HL-60 (cell line): ENCODE data around the gene NAGLU.

Experiments
- DNase-seq, 2 experiments: peaks; one replicate each; pipeline ENCODE4 v3.0.0-alpha.2; 2010 to 2020; ENCODE audit warnings: low read depth in 1 of 2, low spot score in 1 of 2
- H3K27ac ChIP-seq: fragments of 250-450 bp; sonication (Bioruptor Pico); replicated peaks from 2 replicates; pipeline ENCODE4 v1.5.1; 2020; ENCODE audit warnings: mild to moderate bottlenecking, moderate library complexity
- H3K27me3 ChIP-seq: fragments of 250-450 bp; sonication (Bioruptor Pico); 2 replicates; pipeline ENCODE4 v1.5.1; 2021; ENCODE audit warnings: mild to moderate bottlenecking, moderate library complexity; ENCODE audit not compliant: insufficient read depth, poor library complexity, severe bottlenecking
- H3K4me3 ChIP-seq: replicated peaks from 2 replicates; pipeline ENCODE4 v1.5.1; 2011; ENCODE audit warnings: mild to moderate bottlenecking, control low read depth, low read length; ENCODE audit not compliant: insufficient read depth
- GABPA ChIP-seq: IDR thresholded peaks from 2 replicates; pipeline ENCODE4 v1.6.1; 2012; ENCODE audit warnings: low read depth
- POLR2AphosphoS5 ChIP-seq: IDR thresholded peaks from 2 replicates; pipeline ENCODE4 v1.6.1; 2012; ENCODE audit warnings: low read depth
- SPI1 ChIP-seq: IDR thresholded peaks from 2 replicates; pipeline ENCODE4 v1.6.1; 2012; ENCODE audit warnings: low read depth, mild to moderate bottlenecking, borderline replicate concordance
- TF ChIP-seq, protein P1 (sequence below): IDR thresholded peaks from one replicate; pipeline ENCODE4 v1.5.1; 2011; ENCODE audit warnings: low read length, control low read depth, inconsistent platforms; ENCODE audit not compliant: insufficient read depth
- TF ChIP-seq, protein P2 (sequence below): IDR thresholded peaks from 2 replicates; pipeline ENCODE4 v1.6.1; 2012; ENCODE audit warnings: low read depth; ENCODE audit not compliant: insufficient replicate concordance

The NAGLU gene

DNA sequence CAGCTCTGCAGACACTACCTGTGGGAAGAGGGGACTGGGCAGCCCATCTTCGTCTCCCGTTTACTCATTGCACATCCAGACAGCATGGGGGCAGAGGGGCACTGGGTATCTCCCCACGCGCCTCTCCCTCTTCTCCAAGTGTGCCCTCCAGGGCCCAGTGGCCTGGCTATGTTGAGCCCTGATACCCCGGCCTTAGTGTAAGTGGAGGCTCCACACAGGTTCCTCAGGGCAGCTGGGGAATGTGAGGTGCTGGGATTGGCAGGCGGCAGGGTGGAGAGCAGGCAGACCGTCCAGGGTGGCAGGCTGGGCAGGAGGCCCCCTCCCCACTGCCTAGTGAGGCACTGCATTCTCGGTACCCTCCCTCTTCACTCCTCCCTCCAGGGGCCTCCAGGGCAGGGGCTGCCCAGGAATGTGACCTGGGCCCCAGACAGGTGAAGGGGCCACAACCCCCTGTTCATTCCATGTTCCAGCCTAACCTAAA, 13.2 kb upstream of the NAGLU start:
- Histone ChIP-seq H3K4me3 (no peak overlapping the region), H3K27me3 (no peaks in the 10 kb centered on the region), H3K27ac (no peak overlapping the region)
- no peak for TF ChIP-seq SPI1
- no peak for TF ChIP-seq GABPA
- TF ChIP-seq, protein P1, sequence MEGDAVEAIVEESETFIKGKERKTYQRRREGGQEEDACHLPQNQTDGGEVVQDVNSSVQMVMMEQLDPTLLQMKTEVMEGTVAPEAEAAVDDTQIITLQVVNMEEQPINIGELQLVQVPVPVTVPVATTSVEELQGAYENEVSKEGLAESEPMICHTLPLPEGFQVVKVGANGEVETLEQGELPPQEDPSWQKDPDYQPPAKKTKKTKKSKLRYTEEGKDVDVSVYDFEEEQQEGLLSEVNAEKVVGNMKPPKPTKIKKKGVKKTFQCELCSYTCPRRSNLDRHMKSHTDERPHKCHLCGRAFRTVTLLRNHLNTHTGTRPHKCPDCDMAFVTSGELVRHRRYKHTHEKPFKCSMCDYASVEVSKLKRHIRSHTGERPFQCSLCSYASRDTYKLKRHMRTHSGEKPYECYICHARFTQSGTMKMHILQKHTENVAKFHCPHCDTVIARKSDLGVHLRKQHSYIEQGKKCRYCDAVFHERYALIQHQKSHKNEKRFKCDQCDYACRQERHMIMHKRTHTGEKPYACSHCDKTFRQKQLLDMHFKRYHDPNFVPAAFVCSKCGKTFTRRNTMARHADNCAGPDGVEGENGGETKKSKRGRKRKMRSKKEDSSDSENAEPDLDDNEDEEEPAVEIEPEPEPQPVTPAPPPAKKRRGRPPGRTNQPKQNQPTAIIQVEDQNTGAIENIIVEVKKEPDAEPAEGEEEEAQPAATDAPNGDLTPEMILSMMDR = no peak
- TF ChIP-seq, protein P2, sequence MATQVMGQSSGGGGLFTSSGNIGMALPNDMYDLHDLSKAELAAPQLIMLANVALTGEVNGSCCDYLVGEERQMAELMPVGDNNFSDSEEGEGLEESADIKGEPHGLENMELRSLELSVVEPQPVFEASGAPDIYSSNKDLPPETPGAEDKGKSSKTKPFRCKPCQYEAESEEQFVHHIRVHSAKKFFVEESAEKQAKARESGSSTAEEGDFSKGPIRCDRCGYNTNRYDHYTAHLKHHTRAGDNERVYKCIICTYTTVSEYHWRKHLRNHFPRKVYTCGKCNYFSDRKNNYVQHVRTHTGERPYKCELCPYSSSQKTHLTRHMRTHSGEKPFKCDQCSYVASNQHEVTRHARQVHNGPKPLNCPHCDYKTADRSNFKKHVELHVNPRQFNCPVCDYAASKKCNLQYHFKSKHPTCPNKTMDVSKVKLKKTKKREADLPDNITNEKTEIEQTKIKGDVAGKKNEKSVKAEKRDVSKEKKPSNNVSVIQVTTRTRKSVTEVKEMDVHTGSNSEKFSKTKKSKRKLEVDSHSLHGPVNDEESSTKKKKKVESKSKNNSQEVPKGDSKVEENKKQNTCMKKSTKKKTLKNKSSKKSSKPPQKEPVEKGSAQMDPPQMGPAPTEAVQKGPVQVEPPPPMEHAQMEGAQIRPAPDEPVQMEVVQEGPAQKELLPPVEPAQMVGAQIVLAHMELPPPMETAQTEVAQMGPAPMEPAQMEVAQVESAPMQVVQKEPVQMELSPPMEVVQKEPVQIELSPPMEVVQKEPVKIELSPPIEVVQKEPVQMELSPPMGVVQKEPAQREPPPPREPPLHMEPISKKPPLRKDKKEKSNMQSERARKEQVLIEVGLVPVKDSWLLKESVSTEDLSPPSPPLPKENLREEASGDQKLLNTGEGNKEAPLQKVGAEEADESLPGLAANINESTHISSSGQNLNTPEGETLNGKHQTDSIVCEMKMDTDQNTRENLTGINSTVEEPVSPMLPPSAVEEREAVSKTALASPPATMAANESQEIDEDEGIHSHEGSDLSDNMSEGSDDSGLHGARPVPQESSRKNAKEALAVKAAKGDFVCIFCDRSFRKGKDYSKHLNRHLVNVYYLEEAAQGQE = no peak
- TF ChIP-seq POLR2AphosphoS5 = no peak
- no peak for DNase-seq

DNA sequence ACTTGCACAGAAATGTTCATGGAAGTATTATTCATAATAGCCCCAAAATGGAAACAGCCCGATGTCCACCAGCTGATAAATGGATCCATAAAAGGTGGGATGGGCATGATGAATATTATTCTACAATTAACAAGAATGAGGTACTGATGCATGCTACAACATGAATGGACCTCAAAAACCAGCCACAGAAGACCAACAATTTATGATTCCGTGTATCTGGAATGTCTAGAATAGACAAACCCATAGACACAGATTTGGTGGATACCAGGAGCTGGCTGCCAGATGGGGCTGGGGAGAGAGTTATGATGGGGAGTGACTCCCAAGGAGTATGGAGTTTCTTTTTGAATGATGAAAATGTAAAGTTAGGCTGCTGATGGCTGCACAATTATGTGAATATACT, 10.8 kb upstream of the NAGLU start:
- no peaks in the 10 kb centered on the region for H3K27me3 ChIP-seq
- no peak overlapping the region for H3K27ac ChIP-seq
- TF ChIP-seq POLR2AphosphoS5 = no peak
- no peak for TF ChIP-seq GABPA
- no peak for TF ChIP-seq SPI1
- TF ChIP-seq, protein P1 = no peak
- TF ChIP-seq, protein P2 = no peak
- no peak for DNase-seq
- no peak overlapping the region for H3K4me3 ChIP-seq

DNA sequence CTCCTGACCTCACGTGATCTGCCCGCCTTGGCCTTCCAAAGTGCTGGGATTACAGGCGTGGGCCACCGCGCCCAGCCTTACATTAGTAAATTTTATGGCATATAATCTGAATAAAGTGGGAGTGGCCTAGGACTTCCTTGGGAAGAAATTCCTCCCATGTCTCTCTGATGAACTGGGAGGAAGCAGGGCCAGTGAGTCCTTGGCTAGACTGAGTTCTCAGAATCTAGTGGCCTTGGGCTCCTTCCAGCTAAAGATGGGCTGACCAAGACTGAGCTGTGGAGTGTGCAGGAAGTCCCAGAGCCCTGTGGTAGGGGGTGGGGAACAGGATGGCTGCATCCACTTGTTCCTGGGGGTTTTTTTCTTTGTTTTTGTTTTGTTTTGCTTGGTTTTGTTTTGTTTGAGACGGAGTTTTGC, 10.0 kb upstream of the NAGLU start:
- Histone ChIP-seq H3K27ac (no peak overlapping the region), H3K27me3 (no peaks in the 10 kb centered on the region), H3K4me3 (no peak overlapping the region)
- TF ChIP-seq, protein P1 = no peak
- no peak for TF ChIP-seq GABPA
- no peak for TF ChIP-seq POLR2AphosphoS5
- TF ChIP-seq SPI1 = no peak
- TF ChIP-seq, protein P2 = no peak
- no peak for DNase-seq
